WERI-Rb-1 (cell line): ENCODE data around the gene MAN1C1.
A peak's percentile ranks its signal among the peaks of the same experiment; 100 is the strongest.
"Not testable (repeated sequence)": the region's sequence is repeated elsewhere in the genome, so short reads cannot be mapped to it uniquely, and the experiment has no call there.

Experiments
- DNase-seq: peaks from one replicate; pipeline ENCODE4 v3.0.0-alpha.2; 2020
- H3K27ac ChIP-seq: fragments of 250-450 bp; sonication (Bioruptor Pico); 2 replicates; pipeline ENCODE4 v1.5.1; 2020; ENCODE audit warnings: mild to moderate bottlenecking, moderate library complexity
- H3K27me3 ChIP-seq: fragments of 250-450 bp; sonication (Bioruptor Pico); 2 replicates; pipeline ENCODE4 v1.5.1; 2021; ENCODE audit warnings: mild to moderate bottlenecking, low read depth, moderate library complexity; ENCODE audit not compliant: insufficient read depth, severe bottlenecking
- H3K36me3 ChIP-seq: fragments of 250-450 bp; sonication (Bioruptor Pico); 2 replicates; pipeline ENCODE4 v1.5.1; 2020; ENCODE audit warnings: mild to moderate bottlenecking, moderate library complexity
- H3K4me3 ChIP-seq: 2 replicates; pipeline ENCODE4 v1.5.1; 2011; ENCODE audit warnings: low read depth, mild to moderate bottlenecking, control low read depth, low read length
- H3K9me3 ChIP-seq: fragments of 250-450 bp; sonication (Bioruptor Pico); 2 replicates; pipeline ENCODE4 v1.5.1; 2021; ENCODE audit warnings: mild to moderate bottlenecking, moderate library complexity; ENCODE audit not compliant: severe bottlenecking
- TF ChIP-seq, protein P1 (sequence below): IDR thresholded peaks from 2 replicates; pipeline ENCODE4 v1.5.1; 2011; ENCODE audit warnings: low read depth, mild to moderate bottlenecking, control low read depth, inconsistent platforms, low read length

Gene MAN1C1

DNA sequence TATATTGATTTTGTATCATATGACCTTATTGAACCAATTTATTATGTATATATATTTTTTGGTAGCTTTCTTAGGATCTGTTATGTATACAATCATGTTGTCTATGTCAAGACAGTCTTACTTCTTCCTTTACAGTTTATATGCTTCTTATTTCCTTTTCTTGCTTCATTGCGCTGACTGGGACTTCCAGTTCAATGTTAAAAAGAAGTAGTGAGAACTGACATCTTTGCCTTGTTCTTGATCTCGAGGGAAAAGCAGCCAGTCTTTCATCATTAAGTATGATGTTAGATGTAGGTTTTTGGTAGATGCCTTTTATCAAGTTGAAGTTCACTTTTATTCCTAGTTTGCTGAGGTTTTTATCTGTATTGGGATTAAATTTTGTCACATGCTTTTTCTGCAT, 17.5 kb downstream of the MAN1C1 start:
- DNase-seq, result no peak
- H3K27me3 ChIP-seq, result no peaks in the 10 kb centered on the region
- H3K36me3 ChIP-seq, result no peaks in the 10 kb centered on the region
- H3K9me3 ChIP-seq, result peaks cover 9% of the 10 kb centered on the region
- no peak overlapping the region for H3K4me3 ChIP-seq
- TF ChIP-seq, protein P1, sequence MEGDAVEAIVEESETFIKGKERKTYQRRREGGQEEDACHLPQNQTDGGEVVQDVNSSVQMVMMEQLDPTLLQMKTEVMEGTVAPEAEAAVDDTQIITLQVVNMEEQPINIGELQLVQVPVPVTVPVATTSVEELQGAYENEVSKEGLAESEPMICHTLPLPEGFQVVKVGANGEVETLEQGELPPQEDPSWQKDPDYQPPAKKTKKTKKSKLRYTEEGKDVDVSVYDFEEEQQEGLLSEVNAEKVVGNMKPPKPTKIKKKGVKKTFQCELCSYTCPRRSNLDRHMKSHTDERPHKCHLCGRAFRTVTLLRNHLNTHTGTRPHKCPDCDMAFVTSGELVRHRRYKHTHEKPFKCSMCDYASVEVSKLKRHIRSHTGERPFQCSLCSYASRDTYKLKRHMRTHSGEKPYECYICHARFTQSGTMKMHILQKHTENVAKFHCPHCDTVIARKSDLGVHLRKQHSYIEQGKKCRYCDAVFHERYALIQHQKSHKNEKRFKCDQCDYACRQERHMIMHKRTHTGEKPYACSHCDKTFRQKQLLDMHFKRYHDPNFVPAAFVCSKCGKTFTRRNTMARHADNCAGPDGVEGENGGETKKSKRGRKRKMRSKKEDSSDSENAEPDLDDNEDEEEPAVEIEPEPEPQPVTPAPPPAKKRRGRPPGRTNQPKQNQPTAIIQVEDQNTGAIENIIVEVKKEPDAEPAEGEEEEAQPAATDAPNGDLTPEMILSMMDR, result no peak
- no peak overlapping the region for H3K27ac ChIP-seq

DNA sequence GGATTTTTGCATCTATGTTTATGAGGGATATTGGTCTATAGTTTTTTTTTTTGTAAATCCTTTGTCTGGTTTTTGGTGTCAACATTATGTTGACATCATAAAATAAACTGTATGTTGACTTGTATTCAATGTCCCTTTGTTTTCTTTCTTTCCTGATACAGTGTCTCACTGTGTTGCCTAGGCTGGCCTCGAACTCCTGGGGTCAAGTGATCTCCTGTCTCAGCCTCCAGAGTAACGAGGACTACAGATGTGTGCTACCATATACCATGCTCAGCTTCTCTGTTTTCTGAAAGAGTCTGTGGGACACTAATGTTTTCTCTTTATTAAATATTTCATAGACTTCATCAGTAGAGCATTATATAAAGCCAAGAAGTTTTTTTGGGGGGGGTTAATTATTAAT, 18.3 kb downstream of the MAN1C1 start:
- Histone ChIP-seq H3K9me3 (peaks cover 9% of the 10 kb centered on the region), H3K4me3 (no peak overlapping the region), H3K27ac (no peak overlapping the region), H3K36me3 (no peaks in the 10 kb centered on the region), H3K27me3 (no peaks in the 10 kb centered on the region)
- DNase-seq, result no peak
- TF ChIP-seq, protein P1, result no peak

DNA sequence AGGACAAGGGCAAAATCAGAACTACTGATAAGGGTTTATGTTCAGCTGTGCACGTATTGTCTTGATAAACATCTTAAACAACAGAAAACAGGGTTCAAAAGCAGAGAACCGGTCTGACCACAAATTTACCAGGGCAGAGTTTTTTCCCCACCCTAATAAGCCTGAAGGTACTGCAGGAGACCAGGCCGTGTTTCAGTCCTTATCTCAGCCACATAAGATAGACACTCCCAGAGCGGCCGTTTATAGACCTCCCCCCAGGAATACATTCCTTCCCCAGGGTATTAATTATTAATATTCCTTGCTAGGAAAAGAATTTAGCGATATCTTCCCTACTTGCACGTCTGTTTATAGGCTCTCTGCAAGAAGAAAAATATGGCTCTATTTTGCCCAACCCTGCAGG, 19.6 kb downstream of the MAN1C1 start:
- H3K4me3 ChIP-seq, H3K9me3 ChIP-seq, H3K27me3 ChIP-seq: not testable (repeated sequence)

DNA sequence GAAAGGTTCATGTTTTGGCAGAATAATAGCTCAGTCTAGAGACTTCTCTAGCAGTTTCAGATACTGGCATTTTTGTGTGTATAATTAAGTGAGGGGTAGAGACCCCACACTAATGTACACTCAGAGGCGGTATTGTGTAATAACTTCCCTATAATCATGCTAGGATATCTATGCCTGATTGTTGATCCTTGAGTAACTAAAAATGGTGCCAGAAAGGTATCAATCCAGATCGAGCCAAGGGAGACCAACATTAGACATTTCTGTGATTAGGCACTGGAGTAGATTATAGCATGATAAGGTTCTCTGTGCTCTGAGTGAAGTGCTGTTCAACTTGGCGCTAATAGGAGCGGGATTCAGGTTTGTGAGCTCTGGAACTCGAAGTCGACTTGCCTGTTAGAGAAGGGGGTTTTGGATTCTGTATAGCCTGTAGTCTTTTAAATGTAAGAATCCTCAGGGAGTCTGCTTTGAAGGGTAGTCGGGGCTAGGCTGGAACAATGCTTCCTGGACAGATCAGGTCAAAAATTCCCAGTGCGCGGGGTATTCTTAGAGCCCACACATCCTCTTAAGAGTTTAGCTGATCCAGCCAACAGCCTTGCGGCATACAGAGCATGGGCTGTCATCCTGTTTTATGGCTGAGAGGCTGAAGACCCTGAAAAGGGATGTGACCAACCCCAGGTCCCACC, 24.2 kb downstream of the MAN1C1 start:
- Histone ChIP-seq H3K27ac (no peak overlapping the region), H3K9me3 (peaks cover 9% of the 10 kb centered on the region), H3K36me3 (no peaks in the 10 kb centered on the region), H3K27me3 (no peaks in the 10 kb centered on the region), H3K4me3 (no peak overlapping the region; the same call in 1 of the 2 replicates)
- TF ChIP-seq, protein P1, result no peak
- peak; percentile 46 for DNase-seq

More for the DNA sequence above, 19.6 kb downstream of the MAN1C1 start:
- H3K36me3 ChIP-seq, H3K27ac ChIP-seq, DNase-seq: not testable (repeated sequence)

DNA sequence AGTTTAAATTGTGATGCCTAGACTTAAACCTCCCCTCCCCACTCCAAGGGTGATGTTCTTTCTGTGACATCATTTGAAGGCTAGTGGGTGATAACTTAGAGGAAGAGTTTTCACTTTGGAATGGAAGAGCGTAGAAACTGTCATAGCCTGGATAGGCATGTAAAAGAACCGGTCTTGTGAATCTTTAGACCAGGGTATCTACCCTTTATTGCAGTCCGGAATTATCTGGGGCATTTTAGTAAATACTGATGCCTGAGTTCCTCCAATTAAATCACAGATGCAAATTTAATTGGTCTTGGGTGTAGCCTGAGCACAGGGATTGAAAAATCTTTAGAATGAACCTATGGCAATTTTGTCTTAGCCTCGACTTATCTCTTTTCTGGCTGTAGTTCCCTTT, 24.7 kb downstream of the MAN1C1 start:
- peaks cover 5% of the 10 kb centered on the region for H3K9me3 ChIP-seq
- TF ChIP-seq, protein P1, result no peak
- H3K27ac ChIP-seq, result no peak overlapping the region
- no peak for DNase-seq
- H3K27me3 ChIP-seq, result no peaks in the 10 kb centered on the region
- no peaks in the 10 kb centered on the region for H3K36me3 ChIP-seq
- no peak overlapping the region for H3K4me3 ChIP-seq

DNA sequence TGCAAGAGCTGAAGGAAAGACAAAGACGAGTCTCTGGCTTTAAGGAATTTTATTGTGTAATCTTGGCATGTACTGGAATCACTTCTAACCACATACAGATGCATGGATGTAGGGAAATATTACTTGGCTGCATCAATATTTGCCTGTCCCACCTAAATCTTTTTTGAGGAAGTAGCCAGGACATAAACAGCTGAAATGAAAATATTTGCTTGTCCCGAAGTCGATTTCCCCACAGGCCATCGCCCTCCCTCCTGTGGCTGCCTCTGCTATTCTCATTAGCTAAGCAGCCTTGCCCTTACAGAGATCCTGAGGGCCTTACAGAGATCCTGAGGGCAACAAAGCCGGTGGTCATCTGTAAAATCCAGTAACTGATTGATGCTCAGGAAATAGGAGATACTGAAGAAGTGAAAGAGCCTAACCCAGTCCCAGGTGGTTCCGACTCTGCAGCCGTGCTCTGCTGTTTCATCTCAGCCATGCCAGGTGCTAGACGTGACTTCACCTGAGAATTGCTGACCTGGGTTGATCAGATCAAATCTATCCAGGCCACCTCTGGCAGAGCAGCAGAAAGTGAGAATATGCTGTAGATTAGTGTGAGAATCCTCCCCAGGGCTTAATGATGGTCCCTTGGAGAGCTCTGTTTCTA, 25.5 kb downstream of the MAN1C1 start:
- Histone ChIP-seq H3K36me3 (no peaks in the 10 kb centered on the region), H3K4me3 (no peak overlapping the region), H3K9me3 (no peaks in the 10 kb centered on the region), H3K27me3 (no peaks in the 10 kb centered on the region), H3K27ac (no peak overlapping the region)
- DNase-seq, result no peak
- TF ChIP-seq, protein P1, result no peak
